PC-9 (cell line): ENCODE measurements around the gene NDUFS1.

ENCODE experiments used
- EZH2 ChIP-seq: fragments of 200-600 bp; sonication (generic); IDR thresholded peaks from 2 replicates; pipeline ENCODE4 v1.8.0; 2017; ENCODE audit warnings: antibody characterized with exemption, low read depth
- TF ChIP-seq, protein P1 (sequence below): fragments of 200-600 bp; sonication (generic); conservative IDR thresholded peaks from 2 replicates; pipeline ENCODE4 v1.6.1; 2017; ENCODE audit warnings: mixed run types, antibody characterized with exemption, mild to moderate bottlenecking, moderate library complexity

DNA sequence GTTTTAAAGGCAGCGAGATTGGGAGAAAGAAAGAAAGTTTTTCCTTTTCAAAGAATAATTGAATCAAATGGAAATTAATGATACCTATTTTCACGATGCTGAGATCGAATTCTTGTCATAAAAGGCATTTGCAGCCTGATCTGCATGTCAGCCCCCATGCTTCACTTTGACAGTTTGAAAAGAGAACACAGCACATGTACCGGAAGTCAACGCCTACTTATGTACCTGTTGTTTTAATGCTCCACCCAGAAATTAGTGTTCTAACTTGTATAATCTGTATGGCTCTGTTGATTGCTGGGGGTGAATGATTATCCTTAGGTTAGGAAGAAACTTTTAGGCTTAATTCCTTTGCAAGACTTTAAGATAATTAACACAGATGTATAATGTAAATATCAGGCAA is 31.4 kb upstream of the NDUFS1 start:
- no peak for TF ChIP-seq EZH2
- TF ChIP-seq, protein P1, sequence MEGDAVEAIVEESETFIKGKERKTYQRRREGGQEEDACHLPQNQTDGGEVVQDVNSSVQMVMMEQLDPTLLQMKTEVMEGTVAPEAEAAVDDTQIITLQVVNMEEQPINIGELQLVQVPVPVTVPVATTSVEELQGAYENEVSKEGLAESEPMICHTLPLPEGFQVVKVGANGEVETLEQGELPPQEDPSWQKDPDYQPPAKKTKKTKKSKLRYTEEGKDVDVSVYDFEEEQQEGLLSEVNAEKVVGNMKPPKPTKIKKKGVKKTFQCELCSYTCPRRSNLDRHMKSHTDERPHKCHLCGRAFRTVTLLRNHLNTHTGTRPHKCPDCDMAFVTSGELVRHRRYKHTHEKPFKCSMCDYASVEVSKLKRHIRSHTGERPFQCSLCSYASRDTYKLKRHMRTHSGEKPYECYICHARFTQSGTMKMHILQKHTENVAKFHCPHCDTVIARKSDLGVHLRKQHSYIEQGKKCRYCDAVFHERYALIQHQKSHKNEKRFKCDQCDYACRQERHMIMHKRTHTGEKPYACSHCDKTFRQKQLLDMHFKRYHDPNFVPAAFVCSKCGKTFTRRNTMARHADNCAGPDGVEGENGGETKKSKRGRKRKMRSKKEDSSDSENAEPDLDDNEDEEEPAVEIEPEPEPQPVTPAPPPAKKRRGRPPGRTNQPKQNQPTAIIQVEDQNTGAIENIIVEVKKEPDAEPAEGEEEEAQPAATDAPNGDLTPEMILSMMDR, result no peak
